ENCODE measurements around the gene AVPI1.

Gene AVPI1

GRCh38 chr10:97686962-97687784 lies at the start of gene AVPI1:
Gene AVPI1 (minus strand): TSS chr10:97687241. CDS start chr10:97679905, 7,336 bp downstream.
- ATAC-seq (peak; percentile 91), DNase-seq (ENCODE audit: low spot score in 2 of 2) (peak; percentile 94 to 97)
- peaks cover 18% of the 10 kb centered on the region for H3K4me1 Mint-ChIP-seq
- peak within 1 kb of the TSS; percentile 77 for H3K4me3 Mint-ChIP-seq
- no peaks in the 10 kb centered on the region for H3K9me3 Mint-ChIP-seq
- H3K36me3 Mint-ChIP-seq = no peaks in the 10 kb centered on the region
- H3K27ac Mint-ChIP-seq = peak within 1 kb of the TSS; percentile 51

- Mint-ChIP-seq H3K27ac (peak overlapping the region; percentile 97), H3K36me3 (peaks cover 60% of the 10 kb centered on the region), H3K4me1 (peaks cover 52% of the 10 kb centered on the region), H3K4me3 (peak overlapping the region; percentile 88), H3K9me3 (peaks cover 4% of the 10 kb centered on the region)
- no peak for DNase-seq (ENCODE audit: low spot score in 2 of 2)
- ATAC-seq = peak; percentile 25
Measured at GRCh38 chr10:97736403-97736901, 49.4 kb upstream of the AVPI1 start.

GRCh38 chr10:97734021-97734420 lies 47.0 kb upstream of the AVPI1 start:
- Mint-ChIP-seq H3K36me3 (peaks cover 36% of the 10 kb centered on the region), H3K4me1 (peaks cover 32% of the 10 kb centered on the region), H3K9me3 (peaks cover 4% of the 10 kb centered on the region), H3K27ac (peak overlapping the region; percentile 39), H3K4me3 (no peak overlapping the region)
- DNase-seq (ENCODE audit: low spot score in 2 of 2) (no peak), ATAC-seq (no peak)

GRCh38 chr10:97733256-97733655 lies 46.2 kb upstream of the AVPI1 start:
- ATAC-seq (no peak), DNase-seq (ENCODE audit: low spot score in 2 of 2) (no peak)
- H3K27ac Mint-ChIP-seq = no peak overlapping the region
- peaks cover 28% of the 10 kb centered on the region for H3K36me3 Mint-ChIP-seq
- no peak overlapping the region for H3K4me3 Mint-ChIP-seq
- H3K4me1 Mint-ChIP-seq = peaks cover 28% of the 10 kb centered on the region
- peaks cover 4% of the 10 kb centered on the region for H3K9me3 Mint-ChIP-seq

GRCh38 chr10:97732052-97732359 lies 45.0 kb upstream of the AVPI1 start:
- no peak overlapping the region for H3K4me3 Mint-ChIP-seq
- DNase-seq (ENCODE audit: low spot score in 2 of 2) (no peak), ATAC-seq (no peak)
- peaks cover 16% of the 10 kb centered on the region for H3K36me3 Mint-ChIP-seq
- peaks cover 17% of the 10 kb centered on the region for H3K4me1 Mint-ChIP-seq
- peaks cover 4% of the 10 kb centered on the region for H3K9me3 Mint-ChIP-seq
- no peak overlapping the region for H3K27ac Mint-ChIP-seq

GRCh38 chr10:97731346-97732051 lies 44.5 kb upstream of the AVPI1 start:
- ATAC-seq = peak; percentile 49

GRCh38 chr10:97729014-97729413 lies 42.0 kb upstream of the AVPI1 start:
- Mint-ChIP-seq H3K4me1 (peaks cover 6% of the 10 kb centered on the region), H3K4me3 (no peak overlapping the region), H3K9me3 (no peaks in the 10 kb centered on the region), H3K27ac (no peak overlapping the region), H3K36me3 (no peaks in the 10 kb centered on the region)
- DNase-seq (ENCODE audit: low spot score in 2 of 2) (no peak), ATAC-seq (no peak)

More at GRCh38 chr10:97731346-97732051, 44.5 kb upstream of the AVPI1 start:
- no peak overlapping the region for H3K4me3 Mint-ChIP-seq
- H3K4me1 Mint-ChIP-seq = peaks cover 17% of the 10 kb centered on the region
- peaks cover 11% of the 10 kb centered on the region for H3K36me3 Mint-ChIP-seq
- H3K27ac Mint-ChIP-seq = no peak overlapping the region
- peak in 1 of 2 donors; percentile 59 for DNase-seq (ENCODE audit: low spot score in 2 of 2)
- peaks cover 4% of the 10 kb centered on the region for H3K9me3 Mint-ChIP-seq

- no peaks in the 10 kb centered on the region for H3K36me3 Mint-ChIP-seq
- ATAC-seq = peak; percentile 84
- no peak overlapping the region for H3K27ac Mint-ChIP-seq
- no peak overlapping the region for H3K4me3 Mint-ChIP-seq
- H3K4me1 Mint-ChIP-seq = peaks cover 6% of the 10 kb centered on the region
- DNase-seq (ENCODE audit: low spot score in 2 of 2) = no peak
- H3K9me3 Mint-ChIP-seq = no peaks in the 10 kb centered on the region
Measured at GRCh38 chr10:97726636-97727178, 39.7 kb upstream of the AVPI1 start.

GRCh38 chr10:97724341-97724941 lies 37.4 kb upstream of the AVPI1 start:
- DNase-seq (ENCODE audit: low spot score in 2 of 2) (no peak), ATAC-seq (no peak)
- Mint-ChIP-seq H3K4me3 (no peak overlapping the region), H3K27ac (no peak overlapping the region), H3K9me3 (no peaks in the 10 kb centered on the region), H3K36me3 (no peaks in the 10 kb centered on the region), H3K4me1 (peaks cover 6% of the 10 kb centered on the region)

- Mint-ChIP-seq H3K9me3 (no peaks in the 10 kb centered on the region), H3K36me3 (no peaks in the 10 kb centered on the region), H3K27ac (no peak overlapping the region), H3K4me1 (peaks cover 6% of the 10 kb centered on the region), H3K4me3 (no peak overlapping the region)
- ATAC-seq (no peak), DNase-seq (ENCODE audit: low spot score in 2 of 2) (no peak)
Measured at GRCh38 chr10:97723001-97723400, 36.0 kb upstream of the AVPI1 start.

- DNase-seq (ENCODE audit: low spot score in 2 of 2) = no peak
- no peak for ATAC-seq
- Mint-ChIP-seq H3K4me3 (no peak overlapping the region), H3K27ac (no peak overlapping the region), H3K4me1 (peaks cover 6% of the 10 kb centered on the region), H3K36me3 (no peaks in the 10 kb centered on the region), H3K9me3 (no peaks in the 10 kb centered on the region)
Measured at GRCh38 chr10:97721871-97722780, 35.1 kb upstream of the AVPI1 start.

GRCh38 chr10:97719602-97720001 lies 32.6 kb upstream of the AVPI1 start:
- H3K4me1 Mint-ChIP-seq = no peaks in the 10 kb centered on the region
- H3K27ac Mint-ChIP-seq = no peak overlapping the region
- H3K36me3 Mint-ChIP-seq = no peaks in the 10 kb centered on the region
- no peak for DNase-seq (ENCODE audit: low spot score in 2 of 2)
- no peaks in the 10 kb centered on the region for H3K9me3 Mint-ChIP-seq
- H3K4me3 Mint-ChIP-seq = no peak overlapping the region
- ATAC-seq = no peak

GRCh38 chr10:97718659-97719142 lies 31.7 kb upstream of the AVPI1 start:
- Mint-ChIP-seq H3K36me3 (no peaks in the 10 kb centered on the region), H3K27ac (no peak overlapping the region), H3K9me3 (no peaks in the 10 kb centered on the region), H3K4me1 (peaks cover 6% of the 10 kb centered on the region), H3K4me3 (no peak overlapping the region)
- no peak for ATAC-seq
- no peak for DNase-seq (ENCODE audit: low spot score in 2 of 2)

- H3K9me3 Mint-ChIP-seq = no peaks in the 10 kb centered on the region
- peaks cover 7% of the 10 kb centered on the region for H3K4me1 Mint-ChIP-seq
- no peaks in the 10 kb centered on the region for H3K36me3 Mint-ChIP-seq
- H3K27ac Mint-ChIP-seq = peak overlapping the region; percentile 24
- DNase-seq (ENCODE audit: low spot score in 2 of 2) = no peak
- H3K4me3 Mint-ChIP-seq = no peak overlapping the region
- no peak for ATAC-seq
Measured at GRCh38 chr10:97718178-97718577, 31.1 kb upstream of the AVPI1 start.
